Measurements from ENCODE around the gene RFNG.

Gene RFNG

DNA sequence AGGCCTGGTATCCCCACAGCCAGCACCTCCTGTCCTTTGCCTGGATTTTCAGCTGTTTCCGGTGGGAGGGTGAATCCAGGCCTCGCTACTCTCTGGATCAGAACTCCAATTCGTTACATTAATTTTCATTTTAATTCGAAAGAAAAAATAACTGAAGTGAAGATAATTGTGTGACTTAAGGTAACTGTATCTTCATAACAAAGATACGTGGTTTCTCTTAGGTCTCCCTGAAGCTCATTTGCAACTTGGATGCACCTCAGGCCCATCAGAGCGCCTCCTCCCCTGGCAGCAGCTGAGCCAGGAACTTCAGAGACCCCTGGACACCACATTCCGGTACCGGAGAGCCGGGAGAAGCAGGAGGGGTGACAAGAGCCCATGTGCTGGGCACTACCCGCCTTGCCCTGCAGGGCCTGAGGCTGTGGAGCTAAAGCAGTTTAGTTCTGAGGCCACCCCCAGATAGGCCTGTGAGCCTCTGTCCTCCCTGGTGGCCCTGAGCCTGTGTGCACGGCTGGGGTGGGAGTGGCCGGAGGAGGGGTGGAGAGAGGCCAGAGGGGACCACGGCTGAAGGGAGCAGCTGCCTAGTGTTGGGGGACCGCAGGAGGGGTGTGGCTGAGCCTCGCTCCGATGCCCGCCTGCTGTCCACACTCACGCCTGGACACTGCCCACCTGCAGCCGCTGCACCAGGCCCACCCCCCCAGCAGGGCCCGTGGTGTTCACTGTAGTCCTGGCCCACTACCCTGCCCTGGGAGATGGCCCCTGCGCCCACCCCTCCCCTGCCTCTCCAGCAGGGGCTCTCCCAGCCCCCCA, 25.4 kb upstream of the RFNG start:
- DNase-seq, result no peak

DNA sequence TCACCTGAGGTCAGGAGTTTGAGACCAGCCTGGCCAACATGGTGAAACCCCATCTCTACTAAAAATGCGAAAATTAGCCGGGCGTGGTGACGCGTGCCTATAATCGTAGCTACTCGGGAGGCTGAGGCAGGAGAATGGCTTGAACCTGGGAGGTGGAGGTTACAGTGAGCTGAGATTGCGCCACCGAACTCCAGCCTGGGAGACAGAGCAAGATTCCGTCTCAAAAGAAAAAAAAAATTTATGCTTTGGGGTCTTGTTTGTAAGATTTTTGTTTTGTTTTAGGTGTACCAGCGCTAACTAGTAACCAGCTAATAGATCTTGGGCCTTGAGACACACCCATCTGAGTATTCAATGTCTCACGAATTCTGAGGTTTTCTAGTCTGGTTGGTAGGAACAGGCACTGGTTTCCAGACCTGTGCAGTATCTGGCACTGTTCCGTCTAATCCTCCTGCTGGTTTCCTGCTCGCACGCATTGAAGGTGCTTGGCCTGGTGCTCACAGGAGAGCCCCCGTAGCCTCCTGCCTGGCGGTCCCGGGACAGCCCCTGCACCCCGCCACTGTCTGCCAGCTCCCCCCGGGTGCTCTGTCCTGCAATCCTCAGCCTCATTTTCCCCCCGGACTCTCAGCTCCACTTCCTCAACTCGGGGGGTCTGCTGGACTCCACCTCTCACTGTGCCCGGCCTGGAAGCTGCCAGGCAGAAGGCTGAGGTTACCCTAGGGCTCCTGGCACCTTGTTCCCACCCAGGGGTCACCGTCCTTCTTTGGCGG, 24.6 kb upstream of the RFNG start:
- no peak for DNase-seq

DNA sequence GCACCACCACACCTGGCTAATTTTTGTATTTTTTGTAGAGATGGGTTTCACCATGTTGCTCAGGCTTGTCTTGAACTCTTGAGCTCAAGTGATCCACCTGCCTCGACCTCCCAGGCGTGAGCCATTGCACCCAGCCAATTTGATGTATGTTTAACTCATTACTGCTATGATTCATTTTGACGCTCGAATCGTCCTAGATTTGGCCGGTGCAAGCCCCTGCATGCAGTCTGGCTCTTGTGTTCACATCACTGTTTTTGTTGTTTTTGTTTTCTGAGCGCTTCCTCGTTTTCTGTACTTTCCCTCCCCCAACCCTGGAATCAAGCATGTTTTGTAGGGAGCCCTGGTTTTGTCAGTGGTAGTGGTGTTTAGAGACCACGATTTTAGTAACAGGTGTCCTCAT, 21.8 kb upstream of the RFNG start:
- no peak for DNase-seq

DNA sequence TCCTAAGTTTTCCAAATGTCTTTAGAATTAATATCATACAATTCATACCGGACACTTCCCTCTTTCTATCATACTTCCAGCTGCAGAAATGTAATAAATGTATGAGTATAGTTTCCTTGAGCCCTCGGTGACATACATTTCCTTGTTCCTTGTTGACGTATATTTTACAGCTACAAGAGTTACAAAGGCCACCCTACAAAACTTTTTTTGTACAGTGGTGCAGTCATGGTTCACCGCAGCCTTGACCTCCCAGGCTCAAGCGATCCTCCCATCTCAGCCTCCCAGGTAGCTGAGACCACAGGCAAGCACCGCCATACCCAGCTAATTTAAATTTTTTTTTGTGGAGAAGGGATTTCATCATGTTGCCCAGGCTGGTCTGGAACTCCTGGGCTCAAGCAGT, 21.2 kb upstream of the RFNG start:
- DNase-seq, result no peak

DNA sequence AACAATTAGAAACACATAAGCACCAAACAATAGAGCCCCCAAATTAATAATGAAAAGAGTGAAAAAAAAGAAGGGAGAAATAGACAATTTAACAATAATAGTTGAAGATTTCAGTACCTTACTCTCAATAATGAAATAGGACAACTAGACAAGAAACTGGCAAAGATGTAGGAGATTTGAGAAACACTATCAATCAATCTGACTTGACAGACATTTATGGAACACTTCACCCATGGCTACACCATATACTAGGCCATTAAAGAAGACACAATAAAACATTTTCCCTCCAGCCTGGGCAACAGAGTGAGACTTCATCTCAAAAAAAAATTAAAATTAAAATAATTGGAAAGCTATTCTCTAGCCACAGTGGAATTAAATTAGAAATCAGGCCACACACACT, 19.0 kb upstream of the RFNG start:
- DNase-seq, result no peak

DNA sequence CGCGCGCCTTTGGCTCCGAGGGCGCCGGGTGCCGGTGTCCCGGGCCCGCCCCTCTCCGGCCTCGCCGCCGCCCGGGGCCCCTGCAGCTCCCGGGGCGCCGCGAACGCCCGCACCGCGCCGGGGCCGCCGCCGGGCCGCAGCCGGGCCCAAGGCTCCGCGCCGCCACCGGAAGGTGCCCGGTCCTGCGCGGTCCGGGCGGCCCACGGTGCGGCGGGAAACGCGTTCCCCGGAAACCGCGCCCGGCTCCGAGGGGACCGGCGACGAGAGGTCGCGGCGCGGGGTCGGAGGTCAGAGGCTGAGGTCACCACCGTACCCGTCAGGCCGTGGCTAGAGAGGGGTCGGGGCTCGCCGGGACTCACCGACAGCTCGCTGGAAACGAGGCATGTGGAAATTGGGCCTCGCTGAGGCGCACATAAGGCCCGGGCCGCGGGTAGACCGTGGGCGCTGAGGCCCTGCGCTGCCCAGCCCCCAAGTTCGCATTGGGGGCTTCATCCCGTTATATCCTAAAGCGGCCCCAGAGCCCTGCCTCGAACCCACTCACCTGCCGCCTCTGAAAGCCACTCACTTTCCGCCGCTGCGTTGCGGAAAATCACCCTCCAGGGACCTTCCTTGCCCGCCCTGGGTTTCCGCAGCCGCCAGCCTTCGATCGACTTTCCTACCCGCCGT, 14.2 kb upstream of the RFNG start, which contains the start of gene DUS1L:
Gene DUS1L (minus strand): TSS at position 167 of the 666 bp plus-strand sequence. CDS start 745 bp downstream, outside the sequence.
- peak; percentile 58 for DNase-seq

DNA sequence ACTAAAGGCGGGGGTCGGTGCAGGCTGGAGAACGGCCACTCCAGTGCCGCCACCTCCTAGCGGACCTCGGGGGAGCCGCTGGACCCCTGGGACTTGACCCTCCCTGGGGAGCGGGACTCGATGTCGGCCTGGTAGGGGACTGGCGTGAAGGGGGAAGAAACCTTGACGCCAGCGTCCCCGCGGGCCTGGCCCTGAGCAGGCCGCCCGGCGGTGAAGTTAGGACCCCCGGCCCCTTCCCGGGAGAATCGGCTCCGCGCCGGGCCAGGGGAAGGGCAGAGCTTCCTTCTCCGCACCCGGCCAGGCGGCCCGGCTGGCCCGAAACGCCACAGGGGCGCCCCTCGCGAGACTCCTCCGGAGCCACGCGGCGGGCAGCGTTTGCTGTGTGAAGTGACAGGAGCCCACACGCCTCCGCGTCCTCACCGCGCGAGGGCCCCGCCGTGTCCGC, 13.6 kb upstream of the RFNG start:
- DNase-seq, result no peak

DNA sequence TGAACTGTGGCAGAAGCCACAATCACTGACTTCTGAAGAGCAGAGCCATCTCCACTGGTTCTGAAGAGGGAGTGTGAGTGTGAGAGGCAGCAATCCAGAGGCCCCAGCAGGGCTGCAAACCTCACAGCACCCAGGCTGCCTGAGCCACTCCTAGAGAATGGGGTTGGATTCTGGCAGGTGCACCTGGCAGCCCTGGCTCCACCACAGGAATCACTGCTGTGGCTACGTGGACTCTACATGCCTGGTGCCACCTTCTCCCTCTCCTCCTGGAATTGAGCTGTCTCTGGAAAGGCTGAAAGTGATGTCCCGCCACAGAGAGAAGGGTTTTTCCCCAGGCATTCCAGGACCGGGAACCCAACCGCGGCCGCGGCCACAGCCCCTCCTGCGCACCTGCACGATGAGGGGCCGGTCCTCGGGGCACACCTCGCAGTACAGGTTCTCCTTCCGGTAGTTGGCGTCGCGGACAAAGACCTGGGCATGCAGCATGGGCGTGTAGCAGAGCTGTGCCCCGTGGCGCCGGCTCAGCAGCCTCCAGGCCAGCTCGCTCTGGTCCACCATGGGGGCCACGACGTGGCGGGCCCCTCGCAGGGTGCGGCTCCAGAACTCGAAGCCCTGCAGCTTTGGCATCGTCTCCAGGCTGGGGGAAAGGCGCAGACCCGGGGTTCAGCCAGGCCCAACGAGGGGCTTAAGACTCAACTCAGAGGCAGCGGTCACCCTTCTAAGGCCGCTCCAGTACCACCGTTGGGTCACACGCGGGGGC, 13.0 kb upstream of the RFNG start:
- no peak for DNase-seq

DNA sequence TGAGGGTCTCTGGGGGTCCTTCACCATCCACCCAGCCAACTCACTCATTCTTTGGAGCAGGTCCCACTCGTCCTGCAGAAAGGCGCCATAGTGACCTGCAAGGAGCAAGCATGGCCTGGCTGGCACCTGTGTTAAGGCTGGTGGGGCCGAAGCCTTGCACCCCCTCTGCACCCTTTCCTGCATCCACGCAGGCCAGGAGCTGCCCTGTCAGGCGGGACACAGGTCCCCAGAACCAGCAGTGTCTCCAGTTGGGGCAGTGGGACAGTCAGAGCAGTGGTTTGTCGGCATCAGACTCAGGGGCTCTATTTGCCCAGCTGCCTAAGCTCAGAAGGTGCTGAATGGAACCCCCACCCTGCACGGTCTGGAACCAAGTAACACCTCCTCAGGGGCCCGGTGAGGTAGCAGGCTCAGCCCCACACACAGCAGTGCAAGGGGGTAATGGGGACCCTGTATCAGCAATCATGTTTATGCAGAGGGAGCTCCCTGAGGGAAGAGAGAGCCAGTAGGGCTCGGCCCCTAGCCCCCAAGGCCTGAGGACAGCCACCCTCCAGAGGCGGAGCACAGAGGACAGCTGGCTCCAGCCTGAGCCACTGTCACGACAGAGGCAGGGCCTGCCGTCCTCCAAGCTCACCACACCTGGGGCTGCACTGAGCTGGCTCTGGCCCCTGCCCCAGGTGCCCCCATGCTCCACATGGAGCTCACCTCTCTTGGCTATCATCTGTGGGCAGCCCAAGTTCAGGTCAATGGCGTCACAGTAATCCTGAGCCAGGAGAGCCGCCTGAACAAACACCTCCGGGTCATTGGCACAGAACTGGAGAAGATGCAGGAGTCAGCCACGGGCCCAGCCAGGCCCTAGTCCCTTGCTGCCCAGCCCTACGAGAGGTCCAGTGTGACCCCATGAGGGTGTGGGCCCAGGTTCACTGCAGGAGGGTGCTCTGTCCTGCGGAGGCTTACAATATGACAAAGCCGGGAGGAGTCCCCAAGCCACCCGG, 12.1 kb upstream of the RFNG start:
- no peak for DNase-seq

DNA sequence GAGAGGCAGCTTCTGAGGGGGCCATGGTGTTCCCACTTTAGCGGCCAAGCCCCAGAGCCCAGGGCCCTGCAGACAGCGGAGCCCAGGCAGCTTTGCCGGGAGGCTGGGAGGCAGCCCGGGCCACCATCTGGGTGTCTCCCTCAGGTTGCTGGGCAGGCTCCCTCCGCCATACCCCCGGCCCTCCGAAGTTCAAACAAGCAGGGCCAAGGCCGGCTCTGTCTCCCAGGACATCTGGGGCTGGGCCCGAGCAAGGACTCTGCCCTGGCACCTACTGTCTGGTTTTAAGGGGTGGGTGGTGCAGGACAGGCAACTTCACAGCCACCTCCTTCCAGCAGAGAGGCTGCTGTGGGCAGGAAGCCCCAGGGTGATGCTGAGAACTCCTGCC, 11.4 kb upstream of the RFNG start:
- no peak for DNase-seq

DNA sequence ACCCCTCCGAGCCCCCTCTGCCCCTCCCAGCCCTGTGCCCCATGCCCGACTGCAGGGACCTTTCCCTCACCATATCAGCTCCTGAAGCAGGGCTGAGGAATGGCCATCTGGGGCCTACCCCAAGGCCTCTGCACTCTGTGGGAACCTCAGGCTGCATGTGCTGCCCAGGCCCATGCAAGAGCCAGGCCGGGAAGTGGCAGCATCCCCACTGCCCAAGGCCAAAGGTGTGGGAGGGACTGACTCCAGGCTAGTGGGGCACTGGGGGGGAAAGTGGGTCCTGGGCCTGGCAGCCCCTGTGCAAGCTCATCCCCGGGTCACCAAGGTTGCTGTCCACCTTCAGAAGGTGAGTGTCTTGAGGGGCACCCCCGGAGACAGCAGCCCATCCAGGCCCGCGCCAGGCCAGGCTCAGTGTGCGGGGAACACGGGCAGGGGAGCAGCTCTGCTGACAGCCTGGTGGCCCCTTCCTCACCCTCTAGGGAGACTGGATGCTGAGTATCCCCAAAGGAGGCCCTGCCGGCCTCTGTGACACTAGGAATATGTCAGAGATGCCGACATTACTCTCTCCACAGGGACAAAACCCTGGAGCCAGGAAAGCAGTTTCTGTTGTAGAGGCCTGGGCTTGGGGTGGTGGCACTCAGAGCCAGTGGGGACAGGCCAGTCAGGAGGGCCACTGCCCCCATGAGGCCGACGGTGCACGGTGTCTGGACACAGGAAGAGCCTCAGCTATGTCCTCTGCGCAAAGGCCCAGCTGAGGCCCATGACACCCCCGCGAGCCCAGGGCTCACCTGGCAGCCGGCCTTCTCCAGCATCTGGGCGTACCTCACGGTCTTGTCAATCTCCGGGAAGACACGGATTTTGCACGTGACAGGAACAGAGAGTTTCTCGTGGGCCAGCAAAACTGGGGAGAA, 10.7 kb upstream of the RFNG start:
- no peak for DNase-seq

DNA sequence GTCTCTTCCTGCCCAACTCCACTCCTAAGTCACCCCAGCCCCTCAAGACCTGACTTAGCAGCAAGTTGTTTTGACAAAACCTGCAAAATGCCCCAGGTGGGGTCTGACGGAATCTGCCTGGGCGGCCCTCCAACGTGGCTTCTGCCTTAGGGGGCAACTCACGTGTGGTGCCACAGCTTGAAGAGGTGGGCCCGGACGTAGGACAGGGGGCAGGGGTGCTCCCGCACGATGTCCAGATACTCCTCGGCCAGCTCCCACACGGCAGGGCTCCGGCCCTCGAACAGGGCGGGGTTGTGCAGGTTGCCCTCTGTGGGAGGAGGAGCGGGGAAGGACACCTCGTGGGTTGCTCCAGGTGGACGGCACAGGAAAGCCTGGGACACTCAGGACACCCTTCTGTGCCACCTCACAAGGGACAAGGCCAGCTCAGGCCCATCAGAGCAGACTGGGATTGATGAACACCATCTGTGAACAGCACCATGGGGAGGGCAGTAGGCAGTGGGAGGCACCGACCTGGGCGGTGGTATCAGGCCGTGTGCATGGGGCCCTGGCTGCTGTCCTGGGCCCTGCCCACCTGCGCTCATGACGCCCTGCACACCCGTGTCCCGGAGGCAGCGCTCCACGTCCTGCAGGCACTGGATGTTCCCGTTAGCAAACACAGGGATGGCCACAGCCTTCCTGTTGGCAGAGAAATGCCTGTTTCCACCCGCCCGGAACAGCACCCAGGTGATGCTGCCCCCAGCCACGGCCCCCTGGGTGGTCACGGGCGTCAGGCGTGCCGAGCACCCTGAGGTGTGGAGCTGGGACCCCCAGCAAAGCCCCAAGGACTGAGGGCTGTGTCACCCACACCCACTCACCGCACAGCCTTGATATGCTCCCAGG, 9.7 kb upstream of the RFNG start:
- DNase-seq, result no peak

DNA sequence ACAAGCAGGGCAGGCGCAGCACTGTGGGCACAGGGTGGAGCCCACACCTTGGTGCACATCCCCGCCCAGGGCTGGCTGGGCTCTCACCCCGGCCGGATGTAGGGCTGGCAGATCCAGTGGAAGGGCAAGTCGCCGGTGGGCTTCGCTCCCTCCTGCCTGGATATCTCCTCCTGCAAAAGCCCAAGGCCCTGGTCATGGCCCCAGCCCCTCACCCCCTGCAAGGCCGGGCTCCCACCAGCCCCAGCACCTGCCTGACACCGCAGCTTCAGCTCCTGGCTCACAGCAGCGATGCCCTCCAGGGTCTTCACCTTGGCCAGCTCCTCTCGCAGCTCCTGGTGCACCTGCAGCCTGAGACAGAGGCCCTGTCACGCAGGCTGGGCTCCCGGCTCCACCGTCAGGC, 9.0 kb upstream of the RFNG start:
- DNase-seq, result no peak

DNA sequence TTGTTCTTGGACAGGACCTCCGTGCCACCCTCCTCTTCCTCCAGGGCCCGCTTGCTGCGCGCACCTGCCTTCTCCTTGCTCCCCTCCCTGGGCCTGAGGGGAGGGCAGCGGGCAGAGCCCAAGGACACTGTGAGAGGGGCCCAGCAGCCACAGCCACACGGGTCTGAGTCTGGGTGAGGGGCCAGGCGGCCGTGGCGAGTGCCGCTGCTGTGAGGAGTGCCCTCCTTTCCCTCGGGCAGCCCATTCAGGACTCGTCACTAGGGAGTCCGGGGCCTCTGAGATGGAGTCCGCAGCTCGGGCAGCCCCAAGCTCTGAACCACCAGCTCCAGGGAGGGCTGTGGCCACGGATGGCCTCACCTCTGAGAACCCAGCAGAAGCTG, 8.4 kb upstream of the RFNG start:
- DNase-seq, result no peak

DNA sequence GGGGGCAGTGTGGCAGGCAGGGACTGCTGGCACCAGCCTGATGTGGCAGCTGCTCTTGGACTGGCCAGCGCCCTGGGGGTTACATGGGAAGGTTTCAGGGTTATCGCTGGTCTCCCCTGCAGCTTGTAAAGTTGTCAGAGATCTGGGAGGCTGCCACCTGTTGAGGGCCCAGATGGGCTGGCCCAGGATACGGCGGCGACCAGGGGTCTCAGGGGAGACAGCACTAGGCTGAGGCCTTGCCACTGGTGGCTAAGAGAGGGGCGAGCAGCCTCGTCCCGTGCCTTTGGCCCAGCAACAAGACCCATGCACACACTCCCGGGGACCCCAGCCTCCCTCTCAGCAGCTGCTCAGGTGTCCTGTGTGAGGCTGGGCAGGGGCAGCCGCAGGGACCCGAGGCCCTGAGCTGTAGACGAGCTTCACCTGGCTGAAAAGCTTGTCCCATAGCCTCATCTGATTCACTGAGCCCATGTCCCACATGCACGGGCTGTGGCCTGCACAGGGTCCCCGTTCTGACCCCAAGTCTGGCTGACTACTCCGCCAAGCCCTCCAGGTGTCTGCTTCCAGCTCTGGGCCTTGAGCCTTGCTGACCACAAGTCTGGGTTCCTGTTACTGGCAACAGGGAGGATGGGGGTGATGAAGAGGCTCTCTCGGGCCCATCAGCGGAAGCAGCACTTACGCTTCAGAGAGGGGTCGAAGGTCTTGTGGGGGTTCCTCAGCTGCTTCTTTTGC, 7.8 kb upstream of the RFNG start:
- no peak for DNase-seq

DNA sequence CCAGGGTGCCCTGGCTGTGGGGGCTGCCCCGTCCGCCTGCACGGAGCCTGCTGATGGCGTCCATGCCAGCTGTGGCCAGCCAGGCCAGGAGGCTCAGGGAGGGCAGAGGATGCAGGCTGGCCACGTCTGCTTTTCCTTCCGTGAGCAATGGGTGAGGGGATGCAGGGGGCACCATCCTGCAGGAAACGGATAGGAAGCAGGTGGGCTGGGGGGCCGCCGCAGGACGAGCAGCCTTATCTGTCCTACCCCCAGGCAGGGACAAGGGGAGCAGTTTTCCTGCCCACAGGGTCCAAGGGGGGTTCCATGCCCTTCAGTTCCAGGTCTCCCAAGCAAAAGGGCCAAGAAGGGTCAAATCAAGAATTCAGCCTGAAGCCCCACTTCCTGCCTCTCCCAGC, 7.2 kb upstream of the RFNG start:
- DNase-seq, result no peak

DNA sequence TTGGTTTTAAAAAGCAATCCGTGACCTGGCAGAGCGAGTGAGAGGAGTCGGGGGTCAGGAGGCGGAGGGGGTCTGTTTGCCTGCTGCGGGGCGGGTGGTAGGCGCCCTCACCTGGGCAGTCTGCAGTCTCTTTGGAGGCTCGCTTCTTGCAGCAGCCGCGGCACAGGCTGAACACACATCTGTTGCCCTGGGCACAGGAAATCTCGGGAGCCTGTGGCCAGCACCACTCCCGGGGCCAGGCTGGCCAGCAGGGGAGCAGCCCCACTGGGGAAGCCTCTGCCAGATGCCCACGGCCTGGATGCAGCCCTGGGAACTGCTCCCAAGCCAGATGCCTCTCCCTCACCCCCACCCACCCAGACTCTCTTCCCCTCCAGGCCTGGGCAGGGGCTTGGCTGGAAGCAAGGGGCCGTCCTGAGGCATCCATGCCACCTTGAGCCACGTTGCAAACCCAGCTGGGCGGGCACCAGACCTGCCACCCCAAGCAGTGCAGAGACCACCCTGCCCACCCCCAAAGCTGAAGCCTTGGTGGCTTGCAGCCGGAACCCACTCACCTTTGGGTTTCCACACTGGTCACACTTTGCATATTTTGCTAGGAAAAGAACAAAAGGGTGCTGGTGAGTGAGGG, 6.7 kb upstream of the RFNG start:
- DNase-seq, result no peak

Measured in activated T-cell treated with anti-CD3 and anti-CD28 coated beads for 4 hours (primary cell).